Measurements from ENCODE around the gene TMEM43.

Gene TMEM43

DNA sequence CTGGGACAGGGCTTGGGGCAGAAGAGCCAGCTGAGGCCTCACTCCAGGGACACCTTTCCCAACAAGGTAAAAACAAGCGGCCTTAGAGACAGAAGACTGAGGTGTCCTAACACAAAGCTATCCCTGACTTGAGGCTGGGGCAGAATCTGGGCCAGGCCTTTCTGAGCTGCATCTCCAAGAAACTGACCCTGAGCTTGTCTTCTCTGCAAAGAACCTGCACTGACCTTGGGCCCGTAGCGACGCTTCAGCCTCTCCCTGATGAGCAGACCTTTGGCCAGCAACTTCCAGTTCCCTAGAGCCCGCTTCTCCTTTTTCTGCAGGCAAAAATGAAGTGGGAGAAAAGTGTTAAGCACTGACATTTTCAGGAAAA, 22.2 kb downstream of the TMEM43 start:
- Histone ChIP-seq H3K4me3 (ENCODE audit: low read depth, low read length, poor library complexity, severe bottlenecking) (no peak overlapping the region), H3K27ac (ENCODE audit: low read depth, low read length, poor library complexity, severe bottlenecking) (no peak overlapping the region), H3K9me2 (ENCODE audit: low read depth, low read length) (no peaks in the 10 kb centered on the region), H3K4me1 (ENCODE audit: insufficient read depth, low read length, severe bottlenecking) (peaks cover 12% of the 10 kb centered on the region), H3K4me2 (ENCODE audit: low read length) (no peak overlapping the region), H3F3A (ENCODE audit: insufficient read depth, low read length) (no peaks in the 10 kb centered on the region), H3K9ac (ENCODE audit: low read length) (no peak overlapping the region), H3K79me2 (ENCODE audit: insufficient read depth, low read length) (no peaks in the 10 kb centered on the region), H3K36me3 (ENCODE audit: insufficient read depth, low read length) (peaks cover 16% of the 10 kb centered on the region; the same call in 1 of the 2 replicates), H3K9me3 (ENCODE audit: low read length) (no peaks in the 10 kb centered on the region), H2AFZ (ENCODE audit: low read length) (no peak overlapping the region), H3K27me3 (ENCODE audit: insufficient read depth, low read length) (no peaks in the 10 kb centered on the region), H4K20me1 (ENCODE audit: insufficient read depth, low read length) (no peaks in the 10 kb centered on the region)
- TF ChIP-seq CTCF (IDR thresholded peaks at IDR 0.05; ENCODE audit: low read length) (no peak), EZH2 (IDR thresholded peaks at IDR 0.05; ENCODE audit: borderline replicate concordance, low read length) (no peak)

DNA sequence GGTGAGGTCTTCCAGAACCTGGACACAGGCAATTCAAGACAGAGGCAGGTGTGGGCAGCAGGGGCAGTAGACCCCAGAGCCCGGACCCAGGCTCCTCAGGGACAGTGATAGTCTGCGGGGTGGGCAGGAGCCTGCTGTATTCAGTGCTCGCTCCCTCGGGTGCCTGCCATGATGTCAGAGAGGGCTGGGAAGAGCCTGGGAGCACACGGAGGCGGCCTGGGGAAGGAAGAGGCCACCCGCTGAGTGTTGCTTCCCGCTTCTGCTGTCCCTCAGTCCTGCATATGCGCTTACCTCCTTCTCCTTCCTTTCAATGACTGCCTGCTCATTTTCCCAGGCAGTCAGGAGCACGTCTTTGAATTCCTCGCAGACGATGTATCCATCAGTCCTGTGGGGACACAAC, 22.8 kb downstream of the TMEM43 start:
- TF ChIP-seq CTCF (IDR thresholded peaks at IDR 0.05; ENCODE audit: low read length) (no peak), EZH2 (IDR thresholded peaks at IDR 0.05; ENCODE audit: borderline replicate concordance, low read length) (no peak)
- Histone ChIP-seq H2AFZ (ENCODE audit: low read length) (no peak overlapping the region), H3K9me2 (ENCODE audit: low read depth, low read length) (no peaks in the 10 kb centered on the region), H3K4me2 (ENCODE audit: low read length) (no peak overlapping the region), H3K27ac (ENCODE audit: low read depth, low read length, poor library complexity, severe bottlenecking) (no peak overlapping the region), H3K9ac (ENCODE audit: low read length) (no peak overlapping the region), H3K4me3 (ENCODE audit: low read depth, low read length, poor library complexity, severe bottlenecking) (no peak overlapping the region), H3F3A (ENCODE audit: insufficient read depth, low read length) (no peaks in the 10 kb centered on the region), H3K36me3 (ENCODE audit: insufficient read depth, low read length) (peaks cover 15% of the 10 kb centered on the region; the same call in 1 of the 2 replicates), H4K20me1 (ENCODE audit: insufficient read depth, low read length) (no peaks in the 10 kb centered on the region), H3K79me2 (ENCODE audit: insufficient read depth, low read length) (no peaks in the 10 kb centered on the region), H3K9me3 (ENCODE audit: low read length) (no peaks in the 10 kb centered on the region), H3K4me1 (ENCODE audit: insufficient read depth, low read length, severe bottlenecking) (peaks cover 12% of the 10 kb centered on the region), H3K27me3 (ENCODE audit: insufficient read depth, low read length) (no peaks in the 10 kb centered on the region)

DNA sequence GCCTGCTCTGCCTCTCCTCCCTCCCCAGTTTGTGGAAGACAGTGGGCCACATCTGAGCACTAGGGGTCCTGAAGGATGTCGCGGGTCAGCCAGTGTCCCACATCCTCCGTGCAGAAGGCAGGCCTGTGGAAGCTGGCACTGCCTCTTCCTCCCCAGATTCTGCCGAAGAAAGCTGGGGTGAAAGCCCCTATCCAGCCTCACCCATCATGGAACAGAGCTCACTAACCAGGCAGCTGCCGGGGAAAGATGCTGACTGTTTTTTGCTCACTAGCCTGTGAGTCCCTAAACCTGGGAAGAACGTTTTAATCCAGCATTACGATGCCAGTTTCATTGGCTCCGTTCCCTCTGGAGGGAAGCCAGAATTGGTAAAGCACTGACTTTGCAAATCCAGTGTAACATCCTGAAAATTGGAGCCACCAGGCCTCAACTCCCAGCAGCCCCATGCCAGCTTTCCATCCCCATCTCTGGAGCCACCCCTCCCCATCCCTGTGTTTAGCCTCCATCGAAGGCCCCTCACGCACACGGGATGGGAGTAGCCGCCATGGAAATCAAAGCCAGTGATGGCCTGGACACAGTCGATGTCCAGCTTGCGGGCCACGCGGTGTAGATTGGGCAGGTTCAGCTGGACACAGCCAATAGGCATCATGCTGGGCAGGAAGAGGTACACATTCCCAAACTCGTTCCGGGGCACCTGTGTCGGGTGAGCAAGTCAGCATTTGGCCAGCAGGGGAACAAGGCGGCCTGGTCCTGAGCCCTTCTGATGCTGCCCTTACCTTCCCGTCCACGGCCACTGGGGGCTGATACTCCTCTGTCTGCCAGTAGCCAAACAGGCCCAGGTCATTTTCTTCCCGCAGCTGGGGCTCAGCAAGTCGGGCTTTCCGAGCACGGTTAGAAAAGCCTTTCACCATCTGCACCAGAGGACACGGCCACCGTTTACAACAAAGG, 23.5 kb downstream of the TMEM43 start:
- H3K27ac ChIP-seq (ENCODE audit: low read depth, low read length, poor library complexity, severe bottlenecking), result no peak overlapping the region
- H3K9me3 ChIP-seq (ENCODE audit: low read length), result no peaks in the 10 kb centered on the region
- peaks cover 12% of the 10 kb centered on the region for H3K4me1 ChIP-seq (ENCODE audit: insufficient read depth, low read length, severe bottlenecking)
- peaks cover 15% of the 10 kb centered on the region; the same call in 1 of the 2 replicates for H3K36me3 ChIP-seq (ENCODE audit: insufficient read depth, low read length)
- no peaks in the 10 kb centered on the region for H3K9me2 ChIP-seq (ENCODE audit: low read depth, low read length)
- H3K79me2 ChIP-seq (ENCODE audit: insufficient read depth, low read length), result no peaks in the 10 kb centered on the region
- no peak overlapping the region for H3K4me3 ChIP-seq (ENCODE audit: low read depth, low read length, poor library complexity, severe bottlenecking)
- no peaks in the 10 kb centered on the region for H4K20me1 ChIP-seq (ENCODE audit: insufficient read depth, low read length)
- no peaks in the 10 kb centered on the region for H3K27me3 ChIP-seq (ENCODE audit: insufficient read depth, low read length)
- no peak overlapping the region for H3K4me2 ChIP-seq (ENCODE audit: low read length)
- no peak overlapping the region for H3K9ac ChIP-seq (ENCODE audit: low read length)
- TF ChIP-seq EZH2 (IDR thresholded peaks at IDR 0.05; ENCODE audit: borderline replicate concordance, low read length), result no peak
- TF ChIP-seq CTCF (IDR thresholded peaks at IDR 0.05; ENCODE audit: low read length), result no peak
- no peaks in the 10 kb centered on the region for H3F3A ChIP-seq (ENCODE audit: insufficient read depth, low read length)
- no peak overlapping the region for H2AFZ ChIP-seq (ENCODE audit: low read length)

Data from OCI-LY1 (cell line).